Neural progenitor cell (in vitro differentiated cells): ENCODE data around the gene ITGBL1.

Source experiments
- CTCF ChIP-seq: fragments of 200-600 bp; sonication (generic); IDR thresholded peaks from 2 replicates; pipeline ENCODE4 v1.5.1; 2017; ENCODE audit warnings: antibody characterized with exemption, mild to moderate bottlenecking
- EZH2 ChIP-seq: fragments of 200-600 bp; sonication (generic); IDR thresholded peaks from 2 replicates; pipeline ENCODE4 v1.6.1; 2017; ENCODE audit warnings: antibody characterized with exemption, mild to moderate bottlenecking, moderate library complexity

GRCh38 chr13:101711307-101712025, 259.0 kb downstream of the ITGBL1 start:
- TF ChIP-seq CTCF (no peak), EZH2 (no peak)
